Hypothalamus (tissue), 51 donors: ENCODE results near the gene SPEN.

Experiments used
- DNase-seq, 51 donors: peaks; one replicate each; lab custom pipeline; 2025; lab: John Stamatoyannopoulos, UW

SPEN gene

DNA sequence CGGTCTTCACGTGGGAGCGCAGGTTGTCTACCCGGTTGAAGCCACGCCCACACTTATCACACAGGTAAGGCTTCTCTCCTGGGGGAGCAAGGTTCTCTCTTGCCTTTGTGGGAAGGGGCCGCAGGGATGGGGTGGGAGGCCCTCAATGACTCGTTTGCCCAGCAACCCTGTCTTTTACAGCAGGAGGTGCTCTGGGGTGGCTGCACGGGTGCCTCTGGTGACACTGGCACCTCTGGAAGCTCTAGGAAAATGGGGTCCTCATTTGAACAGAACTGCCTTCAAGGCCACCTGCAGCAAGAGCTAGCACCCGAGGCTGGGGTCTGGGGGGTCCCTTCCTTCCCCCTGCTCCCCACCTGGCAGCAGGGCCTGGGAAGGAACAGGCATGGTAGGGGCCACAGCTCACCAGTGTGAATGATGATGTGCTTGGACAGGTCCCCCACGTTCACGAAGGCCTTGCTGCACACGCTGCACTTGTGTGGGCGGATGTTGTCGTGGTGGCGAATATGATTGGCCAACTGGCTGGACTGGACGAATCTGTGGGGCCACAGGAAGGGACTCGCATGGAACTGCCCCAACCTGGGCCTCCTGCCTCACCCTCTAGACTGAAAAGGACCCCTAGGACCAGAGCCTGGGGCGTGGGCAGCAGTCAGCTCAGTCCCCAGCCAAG is 95.3 kb downstream of the SPEN start:
- no peak for DNase-seq

DNA sequence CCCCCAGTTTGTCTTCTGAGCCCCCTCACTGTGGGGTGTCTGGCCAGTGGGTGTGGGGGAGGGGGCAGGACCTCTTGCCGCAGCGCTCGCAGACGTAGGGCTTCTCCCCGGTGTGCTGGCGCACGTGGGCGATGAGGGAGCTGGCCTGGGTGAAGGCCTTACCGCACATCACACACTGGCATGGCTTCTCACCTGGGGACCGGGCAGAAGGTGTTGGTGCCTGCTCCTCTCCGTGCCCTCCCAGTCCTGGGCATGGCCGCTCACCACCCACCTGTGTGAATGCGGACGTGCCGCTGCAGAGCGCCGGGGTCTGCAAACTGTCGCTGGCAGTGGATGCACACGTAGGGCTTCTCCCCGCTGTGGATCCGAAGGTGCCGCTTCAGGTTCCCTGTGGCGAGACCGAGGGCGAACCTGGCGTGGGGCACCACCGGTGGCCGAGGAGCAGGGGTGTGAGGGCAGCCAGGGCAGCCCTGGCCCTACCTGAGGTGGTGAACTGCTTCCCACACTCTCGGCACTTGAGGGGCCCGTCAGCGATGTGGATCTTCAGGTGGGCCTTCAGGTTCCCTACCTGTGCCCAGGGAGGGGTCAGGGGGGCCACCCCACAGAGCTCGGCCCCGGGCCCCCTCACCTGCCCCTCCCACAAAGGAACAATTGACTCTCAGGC is 96.0 kb downstream of the SPEN start:
- no peak for DNase-seq

DNA sequence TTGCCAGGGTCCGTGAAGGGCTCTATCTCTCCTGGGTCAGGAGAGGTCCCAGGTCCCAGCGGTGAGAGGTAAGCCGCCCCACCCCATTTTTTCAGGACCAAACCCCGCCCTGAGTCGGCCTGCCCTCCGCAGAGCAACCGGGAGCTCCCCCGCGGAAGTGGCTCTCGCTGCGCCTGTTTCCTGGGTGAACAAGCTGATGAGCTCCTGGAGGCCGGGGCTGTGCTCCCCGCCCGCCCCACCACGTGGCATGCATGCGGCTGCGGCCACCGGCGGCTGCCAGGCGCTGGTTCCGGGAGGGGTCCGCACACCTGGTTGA is 96.4 kb downstream of the SPEN start:
- DNase-seq = no peak

DNA sequence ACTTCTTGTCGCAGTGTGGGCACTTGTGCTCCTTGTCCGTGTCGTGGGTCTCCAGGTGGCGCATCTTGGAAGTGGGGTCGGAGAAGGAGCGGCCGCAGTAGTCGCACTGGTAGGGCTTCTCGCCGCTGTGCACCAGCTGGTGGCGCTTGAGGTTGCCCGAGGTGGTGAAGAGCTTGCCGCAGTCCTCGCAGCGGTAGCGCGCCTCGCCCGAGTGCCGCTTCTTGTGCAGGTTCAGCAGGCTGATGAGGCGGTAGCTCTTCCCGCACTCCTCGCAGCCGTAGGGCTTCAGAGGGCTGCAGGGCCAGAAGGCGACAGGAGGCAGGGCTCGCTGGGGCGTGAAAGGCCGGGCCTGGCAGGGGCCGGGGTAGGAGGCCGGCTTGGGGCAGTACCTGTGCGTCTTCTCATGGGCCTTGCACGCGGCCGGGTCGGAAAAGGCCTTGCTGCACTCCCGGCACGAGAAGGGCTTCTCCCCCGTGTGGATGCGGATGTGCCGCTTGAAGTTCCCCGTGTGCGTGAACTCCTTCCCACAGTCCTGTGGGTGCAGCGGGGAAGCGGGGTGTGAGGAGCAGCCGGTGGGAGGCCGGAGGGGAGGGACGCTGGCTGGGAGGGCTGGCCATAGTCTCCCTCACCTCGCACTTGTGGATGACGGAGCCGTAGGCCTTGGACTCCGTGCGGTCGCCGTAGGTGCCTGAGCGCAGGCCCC is 97.0 kb downstream of the SPEN start:
- no peak for DNase-seq

DNA sequence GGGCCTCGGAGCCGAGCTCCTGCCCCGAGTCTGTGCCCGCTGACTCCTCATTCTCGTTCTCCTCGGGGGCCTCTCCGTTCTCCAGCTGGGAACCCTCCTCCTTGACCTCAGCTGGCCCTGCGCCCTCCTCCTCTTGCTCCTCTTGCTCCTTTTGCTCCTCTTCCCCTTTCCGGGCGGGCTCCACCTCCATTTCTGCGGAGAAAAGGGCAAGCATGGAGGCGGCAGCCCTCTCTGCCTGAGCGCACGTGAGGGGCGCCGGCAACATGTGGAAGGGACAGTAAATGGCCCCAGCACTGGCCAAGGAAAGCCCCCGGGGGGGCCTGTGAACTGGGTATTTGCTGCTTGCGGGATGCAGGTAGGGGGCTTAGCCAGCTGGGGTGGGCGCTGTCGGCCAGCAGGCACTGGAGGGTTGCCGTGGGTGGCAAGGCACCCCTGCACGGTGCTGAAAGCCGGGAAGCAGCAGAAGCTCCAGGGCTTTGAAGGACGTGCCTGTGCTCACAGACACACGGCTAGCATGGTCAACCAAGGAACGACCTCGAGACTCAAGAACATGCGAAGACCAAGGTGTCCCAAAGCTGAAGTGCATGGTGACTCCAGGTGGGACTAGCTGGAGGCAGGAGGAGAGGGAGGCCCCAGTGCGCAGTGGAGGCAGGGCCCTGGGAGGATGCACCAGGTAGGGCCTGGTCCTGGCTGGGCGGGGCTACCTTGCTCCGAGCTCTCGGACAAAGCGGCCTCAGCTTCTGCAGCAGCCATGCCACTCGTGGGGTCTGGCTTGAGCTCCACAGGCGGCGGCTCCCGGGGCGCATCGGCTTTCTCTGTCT is 97.7 kb downstream of the SPEN start:
- no peak for DNase-seq

DNA sequence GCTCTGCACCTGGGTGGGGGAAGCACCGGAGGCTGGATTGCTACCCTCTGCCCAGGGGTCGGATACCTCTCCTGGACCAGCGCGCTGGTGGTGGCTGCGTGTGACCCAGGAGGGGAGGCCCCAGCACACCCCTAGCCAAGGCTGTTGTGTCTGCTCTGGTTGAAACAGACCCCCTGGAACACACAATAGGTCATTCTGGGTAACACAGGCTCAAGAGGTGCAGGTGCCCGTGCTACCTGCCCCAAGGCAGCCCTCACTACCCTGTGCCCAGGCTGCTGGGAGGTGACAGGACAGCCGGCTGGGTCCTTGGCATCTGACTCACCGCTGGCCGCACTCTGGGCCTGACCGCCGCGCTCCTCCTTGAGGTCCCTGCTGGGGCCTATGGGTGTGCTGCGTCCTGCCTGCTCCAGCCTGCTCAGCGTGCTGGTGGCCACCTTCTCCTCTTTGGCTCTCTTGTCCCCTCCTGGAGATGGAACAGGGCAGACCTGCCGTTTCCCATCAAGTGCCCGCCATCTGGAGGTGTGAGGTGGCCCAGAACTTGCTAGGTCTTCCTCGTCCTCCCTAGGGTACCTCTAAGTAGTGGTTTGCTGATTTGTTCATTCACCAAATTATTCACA is 98.4 kb downstream of the SPEN start:
- no peak for DNase-seq

DNA sequence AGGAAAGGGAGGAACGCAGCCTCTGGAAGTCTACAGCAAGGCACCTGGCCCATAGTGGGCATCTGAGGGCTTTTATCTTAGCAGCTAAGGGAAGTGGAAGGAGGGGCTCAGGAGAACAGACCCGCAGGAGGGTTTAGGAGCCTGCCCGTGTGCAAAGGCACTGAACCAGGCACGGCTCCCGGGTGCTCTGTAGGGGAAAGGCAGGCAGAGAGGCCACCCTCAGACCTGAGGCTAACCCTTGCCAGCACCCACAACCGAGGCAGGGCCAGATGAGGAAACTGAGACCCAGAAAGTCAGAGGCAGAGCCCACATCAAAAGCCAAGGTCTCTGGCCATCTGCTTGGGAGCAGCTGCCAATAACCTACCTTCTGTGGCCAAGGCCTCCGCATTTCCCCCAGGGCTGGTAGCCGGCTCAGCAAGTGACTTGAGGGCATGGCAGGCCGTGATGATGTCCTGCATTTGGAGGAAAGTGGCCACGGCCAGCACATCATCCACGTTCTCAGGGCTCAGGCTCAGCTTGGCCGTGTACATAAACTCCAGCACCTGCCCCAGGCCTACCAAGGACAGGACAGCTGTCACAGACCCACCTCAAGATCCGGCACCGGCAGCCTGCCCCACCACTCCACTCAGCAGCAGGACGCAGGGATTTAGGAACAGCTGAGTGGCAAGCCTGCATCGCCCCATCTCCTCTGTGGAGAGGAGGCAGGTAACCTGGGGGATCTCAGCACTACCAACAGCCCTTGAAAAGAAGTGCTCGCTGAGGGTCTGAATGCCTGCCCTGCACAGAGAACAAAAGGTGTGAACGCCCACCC is 99.3 kb downstream of the SPEN start:
- no peak for DNase-seq

DNA sequence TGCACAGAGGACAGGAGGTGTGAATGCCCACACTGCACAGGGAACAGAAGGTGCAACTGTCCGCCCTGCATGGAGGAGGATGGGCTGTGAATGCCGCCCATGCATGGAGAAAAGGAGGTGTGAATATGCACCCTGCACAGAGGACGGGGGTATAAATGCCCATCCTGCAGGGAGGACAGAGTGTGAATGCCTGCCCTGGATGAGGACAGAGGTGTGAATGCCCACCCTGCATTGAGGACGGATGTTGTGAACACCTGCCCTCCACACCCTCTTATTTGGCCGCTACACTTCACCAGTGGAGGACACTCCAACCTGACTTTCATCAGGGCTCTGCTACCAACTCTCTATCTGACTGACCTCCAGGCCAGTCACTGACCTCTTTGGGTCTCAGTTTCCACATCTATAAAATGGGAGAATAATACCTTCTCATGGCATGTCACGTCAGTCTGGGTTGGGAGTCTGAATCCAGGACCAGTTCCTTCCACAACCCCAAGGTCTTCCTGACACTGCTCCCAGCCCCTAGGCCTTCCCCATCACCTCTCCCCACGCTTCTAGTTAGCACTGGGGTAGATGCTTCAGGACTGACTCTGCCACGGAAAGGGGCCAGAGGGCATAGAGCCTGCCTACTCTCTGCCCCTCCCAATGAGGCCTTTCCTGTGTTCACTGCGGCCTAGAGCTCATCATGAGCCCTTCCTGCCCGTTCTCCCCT is 100.0 kb downstream of the SPEN start:
- no peak for DNase-seq

DNA sequence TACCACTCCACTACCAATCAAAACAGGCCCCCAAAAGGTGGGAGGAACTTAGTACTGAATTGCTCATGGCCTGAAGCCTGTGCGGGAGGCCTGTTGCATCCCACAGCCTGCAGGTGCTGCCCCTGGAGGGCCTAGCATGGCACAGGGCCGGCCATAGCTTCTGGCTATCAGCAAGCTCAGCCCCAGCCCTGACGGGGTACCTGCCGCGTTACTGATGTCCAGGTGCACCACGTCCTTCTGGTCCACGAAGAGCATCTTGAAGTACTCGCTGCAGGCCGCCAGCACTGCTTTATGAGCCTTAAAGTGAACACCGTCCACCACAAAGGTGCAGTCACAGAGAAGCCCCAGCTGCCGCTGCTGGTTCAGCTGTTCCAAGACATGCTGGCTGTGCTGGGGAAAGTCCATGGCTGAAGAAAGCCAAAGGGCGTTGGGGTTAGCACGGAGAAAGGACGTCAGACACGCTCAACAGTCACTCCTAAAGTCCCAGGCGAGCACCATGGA is 100.6 kb downstream of the SPEN start:
- DNase-seq = no peak

DNA sequence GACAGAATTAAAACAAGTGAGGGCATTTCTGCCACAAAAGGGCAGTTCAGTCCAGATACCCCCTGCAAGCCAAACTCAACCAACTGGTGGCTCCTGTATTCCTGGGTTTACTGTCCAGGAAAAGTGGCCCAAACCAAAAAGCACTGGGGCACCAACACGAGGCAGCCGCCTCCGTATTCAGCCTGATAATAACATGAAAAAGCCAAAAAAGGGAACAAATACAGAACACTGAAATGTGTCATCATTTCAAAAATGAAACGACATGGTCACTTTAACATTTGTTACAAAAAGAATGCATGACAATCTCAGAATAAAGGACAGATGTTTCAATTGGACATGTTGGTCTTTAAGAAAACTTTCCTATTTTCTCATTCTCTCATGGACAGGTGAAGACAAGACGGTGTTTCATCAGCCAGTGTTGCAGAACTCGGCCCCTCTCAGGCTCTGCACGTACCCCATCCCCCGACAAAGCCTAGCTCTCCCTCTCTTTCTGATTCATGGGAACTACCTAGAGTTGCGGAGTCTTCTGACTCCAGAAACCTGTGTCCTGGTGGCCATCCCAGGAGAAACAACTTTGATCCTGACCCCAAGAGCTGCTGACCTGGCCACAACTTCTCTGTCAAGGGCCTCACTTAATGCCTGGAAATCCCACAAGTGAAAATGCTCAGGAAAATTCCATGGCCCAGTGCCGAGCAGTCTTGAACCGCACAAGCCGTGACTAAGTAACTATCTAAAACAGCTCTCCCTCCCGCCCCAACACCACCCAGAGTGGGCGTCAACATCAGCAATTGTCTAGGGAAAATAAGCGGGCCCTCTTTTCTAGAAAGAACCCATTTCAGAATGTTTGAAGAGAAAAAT is 101.3 kb downstream of the SPEN start:
- DNase-seq = peak in 2 of 51 donors; percentile 29 to 31

DNA sequence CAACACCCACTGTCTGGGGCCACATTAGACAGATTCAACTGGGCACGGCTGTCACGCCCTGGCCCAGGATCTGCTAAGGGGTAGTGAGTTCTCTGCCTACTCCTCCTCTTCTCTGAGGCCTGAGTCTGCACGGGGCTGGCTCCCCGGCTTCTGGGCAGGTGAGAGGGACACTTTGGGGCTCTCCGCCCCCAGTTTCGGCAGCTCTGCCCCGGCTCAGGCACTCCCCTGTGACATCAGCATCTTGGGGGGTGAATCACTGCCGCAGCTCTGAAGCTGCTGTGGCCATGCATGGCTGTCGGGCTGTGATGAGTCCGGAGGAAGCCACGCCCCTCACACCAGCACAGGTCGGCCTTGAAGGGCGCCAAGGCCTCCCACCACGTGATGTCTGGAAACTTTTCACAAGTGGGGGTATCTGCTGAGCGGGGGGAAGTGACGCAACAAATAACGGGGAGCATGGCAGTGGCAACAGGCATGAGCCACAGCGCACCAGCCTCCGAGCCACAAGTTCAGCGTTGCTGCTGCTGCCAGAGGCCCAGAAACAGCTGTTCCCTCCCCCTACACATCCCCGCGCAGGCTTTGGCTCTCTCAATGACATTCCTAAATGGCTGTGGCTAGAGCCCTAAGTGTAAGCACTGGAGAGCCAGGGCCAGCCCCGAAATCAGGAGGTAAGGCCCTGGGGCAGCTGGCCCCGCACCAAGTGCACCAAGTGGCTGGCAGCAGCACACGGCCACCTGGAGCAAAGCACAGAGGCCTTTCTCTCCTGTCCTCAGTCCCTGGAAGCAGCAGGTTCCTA is 102.1 kb downstream of the SPEN start:
- DNase-seq = peak in 33 of 51 donors; percentile 12 to 79 (median 49)

DNA sequence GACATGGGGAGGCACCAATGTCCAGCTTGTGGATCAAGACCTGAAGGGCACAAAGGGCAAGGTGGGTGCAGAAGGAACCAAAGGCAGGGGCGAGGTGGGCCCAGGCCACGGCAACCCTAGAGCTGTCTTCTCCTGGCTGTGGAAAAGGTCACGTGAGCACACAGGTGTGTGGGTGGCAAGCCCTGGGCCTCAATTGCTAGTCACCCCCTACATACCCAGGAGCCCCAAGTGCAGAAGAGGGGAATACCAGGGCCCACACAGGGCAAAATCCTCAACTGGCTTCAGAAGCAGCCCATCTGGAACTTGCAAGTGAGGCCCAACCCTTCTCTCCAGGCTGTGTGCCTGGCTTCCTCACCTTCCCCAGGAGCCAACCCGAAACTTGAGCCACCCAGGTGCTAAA is 102.8 kb downstream of the SPEN start:
- DNase-seq = no peak

DNA sequence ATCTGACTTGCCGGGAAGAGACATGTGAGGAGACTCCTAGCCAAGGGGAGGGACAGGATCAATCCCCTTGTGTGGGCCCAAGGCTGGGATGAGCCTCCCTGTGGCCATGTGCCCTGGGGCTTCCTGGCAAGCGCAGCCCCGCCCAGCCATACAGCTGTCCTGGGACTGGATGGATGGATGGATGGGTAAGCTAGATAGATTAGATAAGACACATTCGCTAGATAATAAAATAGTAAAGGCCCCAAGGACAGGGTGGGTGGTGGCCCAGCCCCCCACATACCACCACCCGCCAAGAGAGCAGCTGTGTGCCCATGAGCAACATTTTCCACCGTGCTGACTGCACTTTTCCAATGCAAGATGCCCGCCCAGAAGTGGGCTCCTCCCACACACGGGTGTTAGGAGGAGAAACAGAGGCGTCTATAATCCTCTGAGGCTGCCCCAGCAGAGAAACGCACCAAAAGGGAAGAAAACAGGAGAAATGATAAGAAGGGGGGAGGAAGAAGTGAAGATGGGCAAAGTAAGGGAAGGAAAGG is 103.3 kb downstream of the SPEN start:
- DNase-seq = no peak

DNA sequence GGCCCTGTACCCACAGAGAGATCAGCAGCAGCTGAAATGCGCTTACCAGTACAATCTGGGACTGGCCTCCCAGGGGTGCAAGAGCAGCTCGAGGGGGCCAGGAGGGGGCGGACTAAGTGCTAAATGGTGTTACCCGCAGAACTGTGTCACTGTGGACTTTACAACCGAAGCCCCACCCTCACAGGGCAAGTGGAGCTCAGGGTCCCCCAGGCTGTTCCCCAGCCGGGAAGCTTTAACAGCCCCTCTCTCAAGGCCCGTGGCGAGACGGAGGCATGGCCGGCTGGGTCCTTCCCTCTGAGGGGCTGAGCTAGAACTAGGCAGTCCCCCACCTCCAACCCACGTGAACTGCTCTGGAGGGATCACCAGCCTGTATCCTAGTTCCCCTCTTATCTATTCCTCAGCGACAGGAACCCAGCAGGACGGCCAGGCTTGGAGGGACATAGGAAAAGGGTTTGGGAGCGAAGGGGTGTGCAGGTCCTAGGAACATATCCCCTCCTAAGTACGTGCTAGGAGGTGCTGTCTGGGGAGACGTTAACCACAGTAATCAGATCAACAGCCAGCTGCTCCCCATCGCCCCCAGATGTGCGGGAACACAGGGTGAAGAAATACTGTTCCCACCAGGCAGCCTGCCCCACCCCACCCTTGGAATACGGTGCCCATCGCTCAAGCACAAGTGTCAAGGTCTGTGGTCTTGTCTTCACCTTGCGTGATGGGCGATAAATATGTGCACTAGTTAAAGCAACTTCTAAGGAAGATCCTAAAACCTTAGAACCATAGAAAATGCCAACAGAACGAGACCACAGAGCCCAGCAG is 104.0 kb downstream of the SPEN start:
- no peak for DNase-seq

DNA sequence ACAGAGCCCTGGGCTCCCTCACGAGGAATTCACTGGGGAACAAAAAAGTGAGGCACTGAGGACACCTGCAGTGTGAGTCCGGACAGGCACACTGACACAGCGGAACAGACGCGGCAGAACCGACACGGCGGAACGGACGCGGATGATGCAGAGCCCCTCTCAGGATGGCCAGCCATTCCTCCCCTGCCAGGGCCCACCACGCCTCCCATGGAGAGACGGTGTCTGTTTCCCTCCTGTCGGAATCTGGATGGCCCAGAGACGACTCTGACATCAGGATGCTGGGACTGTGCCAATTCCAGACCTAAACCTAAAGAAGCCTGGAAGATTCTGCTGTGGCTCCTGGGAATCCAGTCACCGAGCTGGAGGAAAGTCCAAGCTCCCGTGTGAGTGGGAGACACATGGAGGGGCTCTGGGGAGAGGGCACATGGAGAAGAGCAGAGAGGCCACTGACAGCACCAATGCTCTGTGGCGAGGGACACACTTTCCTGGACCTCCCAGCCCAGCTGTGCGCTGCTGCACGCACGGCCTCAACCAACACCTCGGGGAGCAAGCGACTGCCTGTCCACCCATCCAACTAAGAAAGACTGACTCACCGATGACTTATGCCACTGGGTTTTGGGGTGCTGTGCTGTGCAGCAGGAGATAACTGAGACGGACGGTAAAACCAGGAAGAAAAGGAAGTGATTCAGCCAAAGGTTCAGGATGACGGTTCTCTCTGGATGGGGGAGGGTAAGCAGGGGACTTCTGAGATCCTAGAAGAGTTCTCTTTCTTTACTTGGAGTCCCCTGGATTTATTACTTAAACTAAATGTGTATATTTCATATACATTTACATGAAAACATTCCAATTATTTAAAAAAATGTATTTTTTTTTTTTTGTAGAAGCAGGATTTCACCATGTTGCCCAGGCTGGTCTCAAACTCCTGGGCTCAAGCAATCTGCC is 105.1 kb downstream of the SPEN start:
- DNase-seq = no peak
